Stomach smooth muscle (tissue), 2 donors: ENCODE data around the gene ADH1C.
"Not testable (repeated sequence)": the region's sequence is repeated elsewhere in the genome, so short reads cannot be mapped to it uniquely, and the experiment has no call there.

ENCODE experiments used
- H3K27ac ChIP-seq: one replicate; pipeline ENCODE4 v1.7.0; 2013; ENCODE audit warnings: mild to moderate bottlenecking, low read length, inconsistent platforms
- H3K27me3 ChIP-seq, 2 donors: one replicate each; pipeline ENCODE4 v1.7.0; 2013; ENCODE audit warnings: low read length in 2 of 2; ENCODE audit not compliant: insufficient read depth in 2 of 2, control insufficient read depth in 1 of 2
- H3K36me3 ChIP-seq, 2 donors: one replicate each; pipeline ENCODE4 v1.7.0; 2013; ENCODE audit warnings: low read length in 2 of 2; ENCODE audit not compliant: control insufficient read depth in 2 of 2, insufficient read depth in 2 of 2
- H3K4me1 ChIP-seq: one replicate; pipeline ENCODE4 v1.7.0; 2013; ENCODE audit warnings: low read length; ENCODE audit not compliant: control insufficient read depth, insufficient read depth
- H3K4me3 ChIP-seq, 2 donors: one replicate each; pipeline ENCODE4 v1.7.0; 2013; ENCODE audit warnings: low read length in 2 of 2
- H3K9ac ChIP-seq, 2 donors: one replicate each; pipeline ENCODE4 v1.7.0; 2013; ENCODE audit warnings: low read length in 2 of 2, mild to moderate bottlenecking in 1 of 2
- H3K9me3 ChIP-seq, 2 donors: one replicate each; pipeline ENCODE4 v1.7.0; 2013; ENCODE audit warnings: low read length in 2 of 2; ENCODE audit not compliant: control insufficient read depth in 2 of 2
- donor health status: healthy.
- donor health status: Pancreatic carcinoma.

Gene ADH1C

GRCh38 chr4:99324979-99325378 lies 27.6 kb downstream of the ADH1C start:
- Histone ChIP-seq H3K9me3 (no peaks in the 10 kb centered on the region), H3K4me3 (no peak overlapping the region), H3K4me1 (peaks cover 18% of the 10 kb centered on the region), H3K9ac (no peak overlapping the region), H3K27me3 (no peaks in the 10 kb centered on the region), H3K27ac (peak overlapping the region; percentile 74), H3K36me3 (no peaks in the 10 kb centered on the region)

- peak overlapping the region; percentile 74 for H3K27ac ChIP-seq
Observed at GRCh38 chr4:99324361-99324760, 28.2 kb downstream of the ADH1C start.

GRCh38 chr4:99323756-99324155 lies 28.8 kb downstream of the ADH1C start:
- Histone ChIP-seq H3K4me3 (no peak overlapping the region), H3K27me3 (no peaks in the 10 kb centered on the region), H3K9ac (no peak overlapping the region), H3K4me1 (peaks cover 18% of the 10 kb centered on the region), H3K27ac (peak overlapping the region; percentile 74), H3K36me3 (no peaks in the 10 kb centered on the region), H3K9me3 (no peaks in the 10 kb centered on the region)

More at GRCh38 chr4:99324361-99324760, 28.2 kb downstream of the ADH1C start:
- Histone ChIP-seq H3K9me3 (no peaks in the 10 kb centered on the region), H3K9ac (peak overlapping the region in 1 of 2 donors; percentile 17), H3K36me3 (no peaks in the 10 kb centered on the region), H3K4me1 (peaks cover 18% of the 10 kb centered on the region), H3K27me3 (no peaks in the 10 kb centered on the region), H3K4me3 (peak overlapping the region in 1 of 2 donors; percentile 10)

- Histone ChIP-seq H3K27me3 (no peaks in the 10 kb centered on the region), H3K36me3 (no peaks in the 10 kb centered on the region), H3K9me3 (no peaks in the 10 kb centered on the region), H3K4me3 (peak within 1 kb of the TSS in 1 of 2 donors; percentile 30), H3K9ac (no peak within 1 kb of the TSS), H3K27ac (no peak within 1 kb of the TSS), H3K4me1 (peaks cover 18% of the 10 kb centered on the region)
Observed at GRCh38 chr4:99321241-99322191, 31.0 kb downstream of the ADH1C start, which contains the start of gene ADH1B. Gene ADH1B, minus strand, starts transcription at chr4:99321401. Its CDS starts 70 bp downstream, at chr4:99321331.

GRCh38 chr4:99317811-99318210 lies 34.7 kb downstream of the ADH1C start:
- H3K9me3 ChIP-seq, H3K36me3 ChIP-seq, H3K4me1 ChIP-seq, H3K27ac ChIP-seq, H3K9ac ChIP-seq, H3K27me3 ChIP-seq: not testable (repeated sequence)
- H3K4me3 ChIP-seq, result peak overlapping the region in 1 of 2 donors; percentile 4

GRCh38 chr4:99317354-99317753 lies 35.2 kb downstream of the ADH1C start:
- H3K36me3 ChIP-seq, result no peaks in the 10 kb centered on the region
- no peak overlapping the region for H3K27ac ChIP-seq
- H3K9ac ChIP-seq, result no peak overlapping the region
- no peaks in the 10 kb centered on the region for H3K27me3 ChIP-seq
- no peak overlapping the region for H3K4me3 ChIP-seq
- H3K9me3 ChIP-seq, result no peaks in the 10 kb centered on the region
- no peaks in the 10 kb centered on the region for H3K4me1 ChIP-seq

GRCh38 chr4:99315839-99316238 lies 36.7 kb downstream of the ADH1C start:
- Histone ChIP-seq H3K4me3 (no peak overlapping the region), H3K27me3 (no peaks in the 10 kb centered on the region), H3K4me1 (no peaks in the 10 kb centered on the region), H3K9me3 (no peaks in the 10 kb centered on the region), H3K27ac (no peak overlapping the region), H3K36me3 (no peaks in the 10 kb centered on the region), H3K9ac (no peak overlapping the region)

- Histone ChIP-seq H3K27me3 (no peaks in the 10 kb centered on the region), H3K27ac (no peak overlapping the region), H3K9ac (no peak overlapping the region), H3K36me3 (no peaks in the 10 kb centered on the region), H3K4me3 (no peak overlapping the region), H3K4me1 (no peaks in the 10 kb centered on the region), H3K9me3 (no peaks in the 10 kb centered on the region)
Observed at GRCh38 chr4:99314211-99314610, 38.3 kb downstream of the ADH1C start.

- H3K27me3 ChIP-seq, result no peaks in the 10 kb centered on the region
- H3K9me3 ChIP-seq, result no peaks in the 10 kb centered on the region
- H3K9ac ChIP-seq, result no peak overlapping the region
- no peak overlapping the region for H3K4me3 ChIP-seq
- H3K36me3 ChIP-seq, result no peaks in the 10 kb centered on the region
- no peak overlapping the region for H3K27ac ChIP-seq
- H3K4me1 ChIP-seq, result no peaks in the 10 kb centered on the region
Observed at GRCh38 chr4:99310389-99310788, 42.2 kb downstream of the ADH1C start.

GRCh38 chr4:99305638-99306400 lies 46.7 kb downstream of the ADH1C start:
- peaks cover 0 to 4% of the 10 kb centered on the region in 2 donors for H3K9me3 ChIP-seq
- no peak overlapping the region for H3K27ac ChIP-seq
- peaks cover 3% of the 10 kb centered on the region for H3K4me1 ChIP-seq
- H3K27me3 ChIP-seq, result no peaks in the 10 kb centered on the region
- no peak overlapping the region for H3K4me3 ChIP-seq
- H3K9ac ChIP-seq, result no peak overlapping the region
- H3K36me3 ChIP-seq, result no peaks in the 10 kb centered on the region
